GM18868 (cell line): ENCODE results near the gene SPCS2.

ENCODE experiments used
- ATAC-seq: cut with Tn5 transposase; IDR thresholded peaks from one replicate; pipeline ENCODE4 v1.9.1; 2021; ENCODE audit warnings: mild to moderate bottlenecking, moderate library complexity; ENCODE audit not compliant: unreplicated experiment

SPCS2 gene

GRCh38 chr11:74948898-74949752 is at the start of gene SPCS2, which contains the start of gene XRRA1:
TSS of gene SPCS2 (plus strand) at chr11:74949266. CDS start at chr11:74949286, 20 bp downstream.
TSS of gene XRRA1 (minus strand) at chr11:74949091. CDS start at chr11:74940878, 8,213 bp downstream.
- ATAC-seq: peak; percentile 94

GRCh38 chr11:74902342-74902741 is 46.7 kb upstream of the SPCS2 start:
- no peak for ATAC-seq

- no peak for ATAC-seq
These were observed 43.7 kb upstream of the SPCS2 start for GRCh38 chr11:74905326-74905725.

DNA sequence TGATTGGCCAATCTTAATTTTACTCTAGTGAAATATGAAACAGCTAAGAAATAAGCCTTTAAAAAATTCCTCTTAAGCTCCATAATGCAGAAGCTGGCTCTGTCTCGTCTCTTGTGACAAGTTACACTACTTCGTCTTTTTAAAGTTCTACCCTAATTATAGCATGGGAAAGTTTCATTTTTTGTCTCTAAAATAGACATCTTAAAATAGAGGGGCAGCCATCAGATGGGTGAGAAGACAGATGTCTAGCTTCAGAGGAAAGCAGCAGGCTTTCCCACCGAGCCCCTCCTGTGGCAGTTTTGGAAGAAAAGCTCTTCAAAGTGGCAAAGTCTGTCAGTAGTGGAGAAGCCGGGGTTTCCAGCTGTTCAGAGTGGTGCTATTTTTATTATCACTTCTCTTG is 39.7 kb upstream of the SPCS2 start:
- ATAC-seq: no peak

- no peak for ATAC-seq
These were observed 39.3 kb upstream of the SPCS2 start for GRCh38 chr11:74909812-74910211.

GRCh38 chr11:74923125-74923524 is 25.9 kb upstream of the SPCS2 start:
- no peak for ATAC-seq

- ATAC-seq: no peak
These were observed 23.8 kb upstream of the SPCS2 start for GRCh38 chr11:74925281-74925680.

GRCh38 chr11:74926304-74927030 is 22.6 kb upstream of the SPCS2 start:
- no peak for ATAC-seq

DNA sequence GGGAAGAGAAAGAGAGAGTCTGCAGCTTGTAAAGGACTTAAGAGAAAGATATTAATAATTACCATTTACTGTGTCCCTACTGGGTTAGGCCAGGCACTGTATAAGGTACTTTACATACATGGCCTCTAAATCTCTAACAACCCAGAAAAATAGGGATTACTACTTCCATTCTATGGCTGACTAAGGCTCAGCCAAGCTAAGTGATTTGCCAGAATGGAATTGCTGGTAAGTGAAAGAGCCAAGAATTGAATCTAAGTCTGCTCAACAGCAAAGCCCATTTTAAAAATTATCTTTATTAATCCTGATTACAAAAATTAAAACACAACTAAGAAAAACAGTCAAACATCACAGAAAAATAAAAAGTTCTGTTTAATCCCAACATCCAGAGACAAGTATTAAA is 21.6 kb upstream of the SPCS2 start:
- no peak for ATAC-seq

- ATAC-seq: no peak
These were observed 19.4 kb upstream of the SPCS2 start for GRCh38 chr11:74929431-74930363.

- ATAC-seq: no peak
These were observed 16.9 kb upstream of the SPCS2 start for GRCh38 chr11:74932169-74932568.

DNA sequence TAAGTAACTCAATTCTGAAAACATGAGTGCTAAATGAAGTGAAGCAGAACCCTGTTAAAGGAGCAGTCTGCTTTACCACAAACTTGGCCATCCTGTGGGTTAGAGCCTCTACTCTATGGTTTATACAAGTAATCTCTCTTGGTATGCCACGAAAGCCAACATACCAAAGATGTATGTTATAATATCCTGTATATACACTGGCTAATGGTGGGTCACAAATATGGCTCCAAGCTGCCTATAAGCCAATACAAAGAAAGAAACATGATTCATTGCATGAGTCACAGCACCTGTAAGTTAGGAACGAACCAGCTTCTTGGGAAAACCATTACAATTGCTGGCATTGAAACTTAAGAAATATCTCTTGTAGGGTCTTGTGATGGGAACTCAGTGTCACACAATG is 16.3 kb upstream of the SPCS2 start:
- ATAC-seq: no peak

DNA sequence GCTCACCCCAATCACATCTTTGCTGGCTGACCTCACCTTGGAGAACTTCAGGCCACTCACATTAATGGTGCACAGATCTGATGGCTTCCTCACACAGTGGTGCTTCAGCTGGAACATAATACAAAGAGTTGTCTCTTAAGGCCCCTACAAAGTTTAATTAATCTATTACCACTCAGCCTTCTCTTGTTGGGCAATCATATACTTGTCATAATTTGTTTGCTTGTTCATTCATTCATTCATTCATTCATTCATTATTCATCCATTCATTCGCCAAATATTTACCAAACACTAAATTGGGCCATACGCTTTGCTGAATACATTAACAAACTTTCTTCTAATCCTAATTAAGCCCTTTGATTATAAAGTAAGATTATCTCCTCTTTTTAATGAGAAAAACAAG is 15.3 kb upstream of the SPCS2 start:
- no peak for ATAC-seq

DNA sequence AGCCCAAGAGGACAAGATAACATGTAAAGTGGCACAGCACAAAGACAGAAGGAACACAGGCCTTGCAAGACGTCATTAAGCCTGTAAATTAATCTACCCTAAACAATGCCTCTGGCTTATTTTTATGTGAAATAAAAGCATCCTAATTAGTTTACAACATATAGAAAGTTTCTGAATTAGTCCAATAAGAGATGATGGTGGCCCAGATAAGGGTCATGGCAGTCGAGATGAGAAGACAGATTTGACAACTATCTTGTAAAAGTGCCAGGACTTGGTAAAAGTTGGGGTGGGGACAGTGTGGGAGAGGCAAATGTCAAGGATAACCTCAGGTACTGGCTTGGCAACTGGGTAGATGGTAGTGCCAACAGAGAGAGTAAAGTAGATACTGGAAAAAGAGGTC is 13.8 kb upstream of the SPCS2 start:
- ATAC-seq: no peak

DNA sequence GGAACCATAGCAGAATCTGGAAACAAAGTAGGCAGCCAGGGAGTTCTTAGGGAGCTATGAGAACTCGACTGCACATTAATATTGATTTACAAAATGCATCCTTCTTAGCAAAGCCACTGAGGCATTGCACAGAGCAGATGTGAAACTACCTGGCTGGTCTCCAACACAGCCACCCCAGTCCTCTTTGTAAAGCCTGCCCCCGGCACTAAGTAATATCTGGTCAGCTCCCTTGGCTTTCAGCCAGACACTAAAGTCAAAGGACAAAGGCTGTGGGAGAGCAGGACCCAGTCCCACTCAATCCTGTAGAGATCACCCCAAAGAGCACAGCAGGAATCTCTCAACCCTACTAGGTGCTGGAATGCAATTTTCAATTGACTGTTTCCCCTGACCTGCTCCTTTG is 13.0 kb upstream of the SPCS2 start:
- no peak for ATAC-seq

DNA sequence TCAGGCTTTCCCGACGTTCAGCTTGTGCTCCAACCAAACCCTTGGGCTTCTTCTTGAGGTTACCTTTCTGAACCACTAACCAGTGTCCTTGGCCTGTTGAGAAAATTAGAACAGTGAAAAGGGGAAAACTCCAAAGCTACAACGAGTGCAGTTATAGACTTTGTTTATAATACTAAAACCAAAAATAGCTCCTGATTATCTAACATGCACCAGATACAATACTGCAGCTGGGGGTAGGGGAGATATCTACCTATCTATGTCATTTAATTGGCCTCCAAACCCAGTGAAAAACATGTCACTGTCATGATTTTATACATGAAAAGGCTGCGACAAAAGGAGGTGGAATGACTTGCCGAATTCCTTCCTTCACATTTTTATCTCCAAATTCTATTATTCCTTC is 12.1 kb upstream of the SPCS2 start:
- ATAC-seq: no peak

GRCh38 chr11:74937696-74938475 is 11.2 kb upstream of the SPCS2 start:
- ATAC-seq: no peak

DNA sequence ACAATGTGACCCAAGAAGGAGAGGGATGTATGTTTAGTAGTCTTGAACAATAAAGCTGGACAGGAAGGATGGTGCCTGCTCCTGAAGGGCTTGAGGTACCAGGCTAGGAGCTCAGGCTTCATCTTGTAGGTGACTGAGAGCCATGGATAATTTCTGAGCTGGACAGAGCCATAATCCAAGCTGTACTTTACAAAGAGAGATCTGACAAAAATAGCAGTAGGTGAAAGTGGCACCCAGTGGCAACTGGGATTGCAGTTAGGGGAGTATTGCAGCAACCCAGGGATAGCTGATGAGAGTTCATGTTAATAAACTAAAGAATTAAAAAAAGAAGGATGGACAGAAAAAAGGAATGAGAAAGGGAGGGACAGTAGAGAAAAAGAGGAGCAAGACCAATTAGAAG is 7.6 kb upstream of the SPCS2 start:
- no peak for ATAC-seq

GRCh38 chr11:74942073-74942759 is 6.8 kb upstream of the SPCS2 start:
- no peak for ATAC-seq

DNA sequence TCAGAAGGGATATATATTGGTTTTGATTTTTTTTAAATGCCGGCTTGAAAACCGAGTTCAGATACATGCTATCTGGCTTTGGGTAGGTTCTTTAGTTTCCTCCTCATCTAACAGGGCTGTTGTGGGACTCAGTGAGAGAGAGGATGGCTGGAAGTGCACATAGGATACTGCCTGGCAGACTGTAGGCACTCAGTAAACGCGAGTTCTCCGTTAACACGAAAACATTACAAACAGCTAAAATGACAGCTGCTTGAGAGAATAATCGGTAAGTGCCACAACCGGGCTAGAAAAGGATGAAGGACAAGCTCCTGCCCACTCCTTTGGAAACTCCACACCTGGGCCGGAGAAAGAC is 544 bp upstream of the SPCS2 start:
- peak; percentile 7 for ATAC-seq
